Astrocyte (in vitro differentiated cells and primary cell): ENCODE results near the gene PTPRN2. TPM values are rescaled to one million over a fixed set of nuclear protein-coding genes. Genes with fewer than 3 reads are reported as not detected.

ENCODE experiments used
- DNase-seq: peaks from one replicate; pipeline ENCODE4 v3.0.0-alpha.2; 2010; ENCODE audit warnings: low read depth
- FAIRE-seq: peaks from 2 replicates; lab custom pipeline; 2011; peaks lifted over from hg19 to GRCh38; lab: Jason Lieb, UNC
- H2AFZ ChIP-seq: 2 replicates; pipeline ENCODE4 v1.6.0; 2012; ENCODE audit warnings: low read depth, low read length, inconsistent platforms
- H3K27ac ChIP-seq: 2 replicates; pipeline ENCODE4 v1.5.1; 2011; ENCODE audit warnings: low read depth, low read length, inconsistent platforms
- H3K27me3 ChIP-seq: 2 replicates; pipeline ENCODE4 v1.6.0; 2011; ENCODE audit warnings: low read length, inconsistent platforms; ENCODE audit not compliant: insufficient read depth
- H3K36me3 ChIP-seq: 2 replicates; pipeline ENCODE4 v1.5.1; 2011; ENCODE audit warnings: low read length, inconsistent platforms; ENCODE audit not compliant: insufficient read depth
- H3K4me1 ChIP-seq: 2 replicates; pipeline ENCODE4 v1.5.1; 2011; ENCODE audit warnings: low read length, inconsistent platforms; ENCODE audit not compliant: insufficient read depth
- H3K4me2 ChIP-seq: 2 replicates; pipeline ENCODE4 v1.6.0; 2012; ENCODE audit warnings: low read length, inconsistent platforms
- H3K4me3 ChIP-seq: 2 replicates; pipeline ENCODE4 v1.5.1; 2011; ENCODE audit warnings: low read depth, mild to moderate bottlenecking, low read length, inconsistent platforms; ENCODE audit not compliant: insufficient read depth
- H3K79me2 ChIP-seq: 2 replicates; pipeline ENCODE4 v1.6.0; 2012; ENCODE audit warnings: mild to moderate bottlenecking, low read length, inconsistent platforms; ENCODE audit not compliant: insufficient read depth
- H3K9ac ChIP-seq: 2 replicates; pipeline ENCODE4 v1.6.0; 2012; ENCODE audit warnings: mild to moderate bottlenecking, low read length, inconsistent platforms
- H3K9me3 ChIP-seq: 2 replicates; pipeline ENCODE4 v1.5.1; 2012; ENCODE audit warnings: low read depth, mild to moderate bottlenecking, low read length, inconsistent platforms; ENCODE audit not compliant: insufficient read depth
- H4K20me1 ChIP-seq: 2 replicates; pipeline ENCODE4 v1.6.0; 2012; ENCODE audit warnings: low read length, inconsistent platforms; ENCODE audit not compliant: insufficient read depth
- H3K27ac Mint-ChIP-seq: one replicate; pipeline ENCODE4 v1.8.0; 2021; ENCODE audit warnings: mild to moderate bottlenecking, mixed read lengths; ENCODE audit not compliant: unreplicated experiment
- H3K27me3 Mint-ChIP-seq: one replicate; pipeline ENCODE4 v1.8.0; 2021; ENCODE audit warnings: low read depth, mixed read lengths; ENCODE audit not compliant: unreplicated experiment
- H3K36me3 Mint-ChIP-seq: one replicate; pipeline ENCODE4 v1.8.0; 2021; ENCODE audit warnings: low read depth, mixed read lengths; ENCODE audit not compliant: unreplicated experiment
- H3K4me1 Mint-ChIP-seq: one replicate; pipeline ENCODE4 v1.8.0; 2021; ENCODE audit warnings: low read depth, mixed read lengths; ENCODE audit not compliant: unreplicated experiment
- H3K4me3 Mint-ChIP-seq: one replicate; pipeline ENCODE4 v1.8.0; 2021; ENCODE audit warnings: mild to moderate bottlenecking, moderate library complexity, mixed read lengths; ENCODE audit not compliant: unreplicated experiment
- H3K9me3 Mint-ChIP-seq: one replicate; pipeline ENCODE4 v1.8.0; 2021; ENCODE audit warnings: mild to moderate bottlenecking, mixed read lengths; ENCODE audit not compliant: unreplicated experiment
- CTCF ChIP-seq: IDR thresholded peaks from 2 replicates; pipeline ENCODE4 v1.5.1; 2011; ENCODE audit warnings: low read depth, mild to moderate bottlenecking, inconsistent platforms, low read length, moderate library complexity; ENCODE audit not compliant: insufficient read depth
- EZH2 ChIP-seq: IDR thresholded peaks from 2 replicates; pipeline ENCODE4 v1.6.1; 2012; ENCODE audit warnings: mild to moderate bottlenecking, low read length, inconsistent platforms; ENCODE audit not compliant: insufficient read depth
- total RNA-seq: library from RNA; stranded (reverse); gene quantifications from 2 replicates; pipeline ENCODE4 v1.2.1, GENCODE V29; 2021

Gene PTPRN2
- total RNA-seq, 1 donor from 2014 or later = 0.09 TPM

GRCh38 chr7:157873664-157874063, 714.0 kb downstream of the PTPRN2 start:
- no peaks in the 10 kb centered on the region for H3K4me1 ChIP-seq
- no peaks in the 10 kb centered on the region for H3K79me2 ChIP-seq
- H4K20me1 ChIP-seq = no peaks in the 10 kb centered on the region
- DNase-seq (no peak), FAIRE-seq (no peak)
- H3K4me3 ChIP-seq = no peak overlapping the region
- peaks cover 41% of the 10 kb centered on the region for H3K9me3 Mint-ChIP-seq
- H3K36me3 Mint-ChIP-seq = no peaks in the 10 kb centered on the region
- H2AFZ ChIP-seq = no peak overlapping the region
- H3K27me3 ChIP-seq = no peaks in the 10 kb centered on the region
- H3K4me1 Mint-ChIP-seq = no peaks in the 10 kb centered on the region
- no peak overlapping the region for H3K4me2 ChIP-seq
- H3K36me3 ChIP-seq = no peaks in the 10 kb centered on the region
- no peak overlapping the region for H3K4me3 Mint-ChIP-seq
- H3K27me3 Mint-ChIP-seq = no peaks in the 10 kb centered on the region
- no peak overlapping the region for H3K27ac ChIP-seq
- no peak overlapping the region for H3K27ac Mint-ChIP-seq
- no peaks in the 10 kb centered on the region for H3K9me3 ChIP-seq
- no peak overlapping the region for H3K9ac ChIP-seq
- no peak for TF ChIP-seq EZH2
- no peak for TF ChIP-seq CTCF

GRCh38 chr7:157873181-157873580, 714.4 kb downstream of the PTPRN2 start:
- no peaks in the 10 kb centered on the region for H3K4me1 ChIP-seq
- no peak for FAIRE-seq
- no peaks in the 10 kb centered on the region for H3K27me3 Mint-ChIP-seq
- no peak overlapping the region for H2AFZ ChIP-seq
- H3K4me1 Mint-ChIP-seq = no peaks in the 10 kb centered on the region
- H3K9me3 ChIP-seq = no peaks in the 10 kb centered on the region
- H3K9me3 Mint-ChIP-seq = peaks cover 45% of the 10 kb centered on the region
- H3K79me2 ChIP-seq = no peaks in the 10 kb centered on the region
- H3K27ac Mint-ChIP-seq = no peak overlapping the region
- no peak overlapping the region for H3K4me3 Mint-ChIP-seq
- no peak overlapping the region for H3K4me2 ChIP-seq
- H3K36me3 ChIP-seq = no peaks in the 10 kb centered on the region
- no peak overlapping the region for H3K27ac ChIP-seq
- H4K20me1 ChIP-seq = no peaks in the 10 kb centered on the region
- H3K4me3 ChIP-seq = no peak overlapping the region
- TF ChIP-seq CTCF (no peak), EZH2 (no peak)
- no peaks in the 10 kb centered on the region for H3K27me3 ChIP-seq
- H3K9ac ChIP-seq = no peak overlapping the region
- DNase-seq = no peak
- H3K36me3 Mint-ChIP-seq = no peaks in the 10 kb centered on the region

- Mint-ChIP-seq H3K4me1 (no peaks in the 10 kb centered on the region), H3K27ac (no peak overlapping the region), H3K9me3 (peaks cover 39% of the 10 kb centered on the region), H3K4me3 (no peak overlapping the region), H3K27me3 (no peaks in the 10 kb centered on the region), H3K36me3 (no peaks in the 10 kb centered on the region)
- Histone ChIP-seq H3K36me3 (no peaks in the 10 kb centered on the region), H3K9ac (no peak overlapping the region), H3K27ac (no peak overlapping the region), H3K27me3 (no peaks in the 10 kb centered on the region), H3K79me2 (no peaks in the 10 kb centered on the region), H3K4me1 (no peaks in the 10 kb centered on the region), H3K9me3 (no peaks in the 10 kb centered on the region), H3K4me2 (no peak overlapping the region), H4K20me1 (no peaks in the 10 kb centered on the region), H3K4me3 (no peak overlapping the region), H2AFZ (no peak overlapping the region)
- TF ChIP-seq EZH2 = no peak
- no peak for TF ChIP-seq CTCF
- DNase-seq = no peak
- FAIRE-seq = no peak
These were observed 715.2 kb downstream of the PTPRN2 start for GRCh38 chr7:157872447-157872846.
